Omental fat pad (tissue), 4 donors: Measurements from ENCODE around the gene RAPH1. TPM values are rescaled to one million over a fixed set of nuclear protein-coding genes. Genes with fewer than 3 reads are reported as not detected.

Experiments
- ATAC-seq: fragments of 150-250 bp; one replicate; pipeline ENCODE4 v1.9.1; 2016; ENCODE audit warnings: mild to moderate bottlenecking, moderate library complexity; ENCODE audit not compliant: low FRiP score
- DNase-seq: peaks from one replicate; pipeline ENCODE4 v3.0.0-alpha.2; 2019; ENCODE audit warnings: low spot score
- total RNA-seq, 4 donors: library from RNA; depleted of rRNA; stranded (reverse); fragments of >200 nt; gene quantifications; one replicate each; pipeline ENCODE4 v1.1.0, GENCODE V29; 2016
- TF ChIP-seq, protein P1 (sequence below), 3 donors: fragments of 450-650 bp; IDR thresholded peaks; one replicate each; pipeline ENCODE4 v1.5.1; 2016 to 2017; ENCODE audit warnings: antibody characterized with exemption in 3 of 3, mild to moderate bottlenecking in 3 of 3, moderate library complexity in 2 of 3

Gene RAPH1
- total RNA-seq, 4 donors from 2014 or later = 38.1 to 86.1 (median 65.6) TPM

DNA sequence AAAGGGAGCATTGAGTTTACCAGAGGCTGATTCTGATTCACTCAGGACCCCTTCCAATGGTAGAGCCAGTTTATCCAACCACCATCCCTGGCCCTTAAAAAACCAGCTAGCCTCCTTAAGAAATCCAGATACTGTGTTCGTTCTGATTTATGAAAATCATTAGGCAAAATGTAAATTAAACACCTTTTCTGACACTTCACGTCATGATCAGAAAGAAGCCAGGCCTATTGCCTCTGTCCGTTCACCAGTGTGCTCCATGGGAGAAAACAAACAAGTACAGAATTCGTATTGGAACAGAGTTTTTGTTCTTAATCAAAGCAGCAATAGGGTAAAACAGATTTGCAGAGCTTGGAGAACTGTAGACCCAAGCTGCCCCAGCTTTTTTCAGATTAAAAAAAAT lies 31.1 kb upstream of the RAPH1 start:
- ATAC-seq = no peak
- TF ChIP-seq, protein P1, sequence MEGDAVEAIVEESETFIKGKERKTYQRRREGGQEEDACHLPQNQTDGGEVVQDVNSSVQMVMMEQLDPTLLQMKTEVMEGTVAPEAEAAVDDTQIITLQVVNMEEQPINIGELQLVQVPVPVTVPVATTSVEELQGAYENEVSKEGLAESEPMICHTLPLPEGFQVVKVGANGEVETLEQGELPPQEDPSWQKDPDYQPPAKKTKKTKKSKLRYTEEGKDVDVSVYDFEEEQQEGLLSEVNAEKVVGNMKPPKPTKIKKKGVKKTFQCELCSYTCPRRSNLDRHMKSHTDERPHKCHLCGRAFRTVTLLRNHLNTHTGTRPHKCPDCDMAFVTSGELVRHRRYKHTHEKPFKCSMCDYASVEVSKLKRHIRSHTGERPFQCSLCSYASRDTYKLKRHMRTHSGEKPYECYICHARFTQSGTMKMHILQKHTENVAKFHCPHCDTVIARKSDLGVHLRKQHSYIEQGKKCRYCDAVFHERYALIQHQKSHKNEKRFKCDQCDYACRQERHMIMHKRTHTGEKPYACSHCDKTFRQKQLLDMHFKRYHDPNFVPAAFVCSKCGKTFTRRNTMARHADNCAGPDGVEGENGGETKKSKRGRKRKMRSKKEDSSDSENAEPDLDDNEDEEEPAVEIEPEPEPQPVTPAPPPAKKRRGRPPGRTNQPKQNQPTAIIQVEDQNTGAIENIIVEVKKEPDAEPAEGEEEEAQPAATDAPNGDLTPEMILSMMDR (IDR thresholded peaks at IDR 0.05) = no peak

DNA sequence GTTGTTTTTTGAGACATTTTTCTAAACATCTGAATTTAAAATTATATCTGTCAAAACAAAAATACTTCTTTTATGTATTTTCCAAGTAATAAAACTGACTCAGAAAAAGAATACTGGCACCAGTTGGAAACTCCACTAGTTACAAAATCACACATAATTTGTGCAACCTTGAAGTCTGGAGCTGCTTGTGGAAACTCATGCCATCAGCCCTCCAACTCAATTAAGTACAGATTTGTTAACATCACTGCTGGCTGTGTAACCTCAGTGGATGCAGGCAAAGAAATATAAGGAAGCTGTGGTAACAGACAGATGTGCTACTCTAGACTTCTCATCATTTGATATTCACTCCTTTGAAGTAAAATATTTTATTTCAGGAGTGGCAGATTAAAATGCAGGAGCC lies 30.0 kb upstream of the RAPH1 start:
- no peak for ATAC-seq
- TF ChIP-seq, protein P1 (IDR thresholded peaks at IDR 0.05) = no peak
- no peak for DNase-seq

More for the DNA sequence above, 31.1 kb upstream of the RAPH1 start:
- no peak for DNase-seq

DNA sequence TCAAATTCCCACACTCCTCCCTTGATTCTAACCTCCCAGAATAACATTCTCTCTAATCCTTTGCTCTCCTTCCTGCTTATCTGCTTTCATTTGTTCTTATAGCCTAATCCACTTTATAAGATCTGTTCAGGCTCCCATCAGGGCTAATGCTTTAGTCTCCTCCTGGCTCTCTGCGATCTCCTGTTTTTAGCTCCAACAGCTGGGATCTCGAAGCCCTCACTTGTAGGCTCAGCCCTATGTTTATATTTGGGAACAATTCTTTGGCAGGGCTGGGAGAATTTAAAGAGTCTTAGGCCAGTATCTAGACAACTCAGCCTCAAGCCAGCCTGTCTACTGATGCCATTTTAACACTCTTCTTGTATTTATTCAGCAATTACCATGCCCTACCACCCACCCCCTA lies 27.2 kb upstream of the RAPH1 start:
- no peak for ATAC-seq
- DNase-seq = no peak
- TF ChIP-seq, protein P1 (IDR thresholded peaks at IDR 0.05) = no peak

DNA sequence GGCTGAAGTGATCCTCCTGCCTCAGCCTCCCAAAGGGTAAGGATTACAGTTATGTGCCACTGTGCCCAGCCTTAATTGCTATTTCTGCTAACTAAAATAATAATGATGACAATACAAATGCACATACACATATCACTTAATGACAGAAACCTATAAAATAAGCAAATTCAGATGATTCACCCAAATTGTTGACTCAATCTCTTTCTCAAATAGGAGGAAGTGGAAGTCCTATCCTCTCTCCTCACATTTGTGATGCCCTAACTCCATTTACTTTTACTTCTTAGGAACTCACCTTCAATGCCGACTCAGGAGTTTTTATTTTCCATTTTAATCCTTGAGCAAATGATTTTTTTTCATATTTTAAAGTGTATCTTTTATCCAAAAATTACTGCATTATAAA lies 24.5 kb upstream of the RAPH1 start:
- ATAC-seq (no peak), DNase-seq (no peak)
- TF ChIP-seq, protein P1 (IDR thresholded peaks at IDR 0.05) = no peak

DNA sequence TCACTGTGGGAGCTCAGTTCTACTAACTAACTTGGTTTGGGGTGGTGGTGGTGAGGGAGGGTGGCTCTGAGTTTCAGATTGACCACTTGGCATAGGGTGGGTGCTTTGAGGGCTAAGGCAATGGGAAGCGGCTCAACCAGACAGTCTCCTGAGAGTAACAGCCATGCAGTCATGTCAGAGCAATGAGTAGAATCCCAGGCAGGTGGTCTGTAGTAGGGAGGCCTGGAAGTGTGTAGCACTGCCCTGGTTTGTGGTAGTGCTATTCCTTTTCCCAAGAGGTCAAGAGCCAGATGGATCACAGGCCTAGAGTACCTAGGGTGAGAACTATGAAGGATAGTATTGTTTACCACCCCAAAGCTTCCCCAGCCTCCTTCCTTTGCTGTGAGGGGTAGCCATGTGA lies 18.7 kb upstream of the RAPH1 start:
- ATAC-seq = no peak
- TF ChIP-seq, protein P1 (IDR thresholded peaks at IDR 0.05) = no peak

DNA sequence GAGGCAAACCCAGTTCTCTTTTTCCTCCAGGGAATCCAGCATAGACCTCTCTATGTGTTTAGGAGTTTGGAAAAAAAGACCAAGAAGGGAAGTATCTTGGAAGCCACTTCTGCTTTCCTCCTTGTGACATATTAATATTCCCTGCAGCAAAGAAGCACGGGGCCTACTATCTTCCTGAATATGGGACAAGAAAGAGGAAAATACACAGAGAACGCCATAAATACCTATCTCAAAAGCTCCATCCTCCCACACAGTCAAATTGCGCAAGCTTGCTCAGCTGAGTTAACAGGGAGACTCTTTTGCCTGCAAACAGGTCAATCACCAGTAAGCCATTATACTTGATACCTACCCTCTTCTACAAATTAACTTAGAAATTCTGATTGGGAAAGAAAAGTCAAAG lies 16.7 kb upstream of the RAPH1 start:
- peak; percentile 36 for DNase-seq
- no peak for ATAC-seq
- TF ChIP-seq, protein P1 (IDR thresholded peaks at IDR 0.05) = no peak

More for the DNA sequence above, 18.7 kb upstream of the RAPH1 start:
- DNase-seq = no peak

DNA sequence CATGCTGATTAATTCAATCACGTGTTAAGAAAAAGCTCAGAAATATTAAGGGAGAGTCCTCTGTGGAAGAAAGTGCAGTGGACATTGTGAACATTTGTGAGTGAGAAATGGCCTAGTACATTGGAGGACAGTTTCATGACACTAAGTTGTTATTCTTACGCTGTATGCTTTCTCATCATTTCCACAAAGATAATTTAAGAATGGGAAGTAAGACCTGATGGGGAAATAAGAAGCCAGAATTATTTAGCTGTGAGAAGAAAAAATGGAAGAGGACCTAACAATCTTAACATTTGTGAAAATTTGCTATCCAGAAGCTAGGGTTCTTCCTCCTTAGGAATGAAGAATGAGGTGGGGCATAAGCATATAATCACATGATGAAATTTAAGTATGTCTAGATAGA lies 15.2 kb upstream of the RAPH1 start:
- TF ChIP-seq, protein P1 (IDR thresholded peaks at IDR 0.05) = no peak
- no peak for ATAC-seq
- DNase-seq = no peak
